GM06990 (cell line): ENCODE results near the gene CYB561A3.

Experiments
- DNase-seq: peaks from one replicate; pipeline ENCODE4 v3.0.0-alpha.2; 2011; ENCODE audit not compliant: insufficient read length; ENCODE audit errors: extremely low read depth
- H3K27me3 ChIP-seq: replicated peaks from 2 replicates; pipeline ENCODE4 v1.6.0; 2011; ENCODE audit warnings: low read length; ENCODE audit not compliant: control insufficient read depth, insufficient read depth
- H3K36me3 ChIP-seq: 2 replicates; pipeline ENCODE4 v1.5.1; 2011; ENCODE audit warnings: low read length; ENCODE audit not compliant: control insufficient read depth, insufficient read depth
- H3K4me3 ChIP-seq: replicated peaks from 2 replicates; pipeline ENCODE4 v1.5.1; 2011; ENCODE audit warnings: low read depth, mild to moderate bottlenecking, control low read depth, low read length
- TF ChIP-seq, protein P1 (sequence below): IDR thresholded peaks from 2 replicates; pipeline ENCODE4 v1.5.1; 2011; ENCODE audit warnings: low read length, control low read depth, mild to moderate bottlenecking, inconsistent platforms; ENCODE audit not compliant: insufficient read depth, poor library complexity, severe bottlenecking

The CYB561A3 gene

DNA sequence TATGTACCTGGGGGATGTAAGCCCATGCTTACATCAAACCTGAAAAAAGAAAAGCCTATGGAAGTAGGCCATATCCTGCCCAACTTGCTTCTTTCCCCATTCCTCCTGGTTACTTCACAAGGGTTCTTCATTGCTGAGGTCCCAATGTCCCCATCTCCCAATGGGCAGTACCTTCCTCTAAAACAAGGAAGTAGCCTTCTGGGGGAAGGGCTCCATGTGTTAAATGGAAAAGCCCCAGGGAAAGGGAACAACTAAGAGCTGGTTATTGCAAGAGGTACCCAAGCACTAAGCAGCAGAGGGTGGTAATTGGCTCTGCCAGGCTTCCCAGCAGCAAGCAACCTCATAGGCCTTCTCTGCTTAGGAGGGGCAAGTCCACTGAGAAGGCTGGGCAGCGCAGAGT is 42.0 kb upstream of the CYB561A3 start:
- no peak for DNase-seq
- Histone ChIP-seq H3K36me3 (peaks cover 35% of the 10 kb centered on the region), H3K4me3 (no peak overlapping the region), H3K27me3 (no peaks in the 10 kb centered on the region)
- TF ChIP-seq, protein P1, sequence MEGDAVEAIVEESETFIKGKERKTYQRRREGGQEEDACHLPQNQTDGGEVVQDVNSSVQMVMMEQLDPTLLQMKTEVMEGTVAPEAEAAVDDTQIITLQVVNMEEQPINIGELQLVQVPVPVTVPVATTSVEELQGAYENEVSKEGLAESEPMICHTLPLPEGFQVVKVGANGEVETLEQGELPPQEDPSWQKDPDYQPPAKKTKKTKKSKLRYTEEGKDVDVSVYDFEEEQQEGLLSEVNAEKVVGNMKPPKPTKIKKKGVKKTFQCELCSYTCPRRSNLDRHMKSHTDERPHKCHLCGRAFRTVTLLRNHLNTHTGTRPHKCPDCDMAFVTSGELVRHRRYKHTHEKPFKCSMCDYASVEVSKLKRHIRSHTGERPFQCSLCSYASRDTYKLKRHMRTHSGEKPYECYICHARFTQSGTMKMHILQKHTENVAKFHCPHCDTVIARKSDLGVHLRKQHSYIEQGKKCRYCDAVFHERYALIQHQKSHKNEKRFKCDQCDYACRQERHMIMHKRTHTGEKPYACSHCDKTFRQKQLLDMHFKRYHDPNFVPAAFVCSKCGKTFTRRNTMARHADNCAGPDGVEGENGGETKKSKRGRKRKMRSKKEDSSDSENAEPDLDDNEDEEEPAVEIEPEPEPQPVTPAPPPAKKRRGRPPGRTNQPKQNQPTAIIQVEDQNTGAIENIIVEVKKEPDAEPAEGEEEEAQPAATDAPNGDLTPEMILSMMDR: no peak

DNA sequence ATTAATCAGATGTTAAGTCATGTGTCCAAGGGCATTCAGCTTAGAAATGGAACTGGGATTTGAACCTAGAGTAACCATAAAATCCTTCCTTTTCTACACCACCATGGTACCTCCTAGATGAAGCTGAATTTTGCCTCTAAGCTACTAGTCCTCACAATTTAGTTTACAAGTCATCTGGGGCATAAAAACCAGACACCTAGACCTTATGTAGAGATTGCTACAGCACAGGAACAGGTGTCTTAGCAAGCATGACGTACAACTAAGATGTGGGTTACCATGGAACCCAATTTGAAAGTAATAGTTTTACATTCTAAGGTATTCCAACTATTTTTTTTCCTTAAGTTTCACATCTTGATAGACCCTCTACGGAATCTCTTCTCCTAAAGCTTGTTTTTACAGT is 39.9 kb upstream of the CYB561A3 start:
- H3K27me3 ChIP-seq: no peaks in the 10 kb centered on the region
- no peak for DNase-seq
- TF ChIP-seq, protein P1: no peak
- no peak overlapping the region for H3K4me3 ChIP-seq
- H3K36me3 ChIP-seq: peaks cover 26% of the 10 kb centered on the region

DNA sequence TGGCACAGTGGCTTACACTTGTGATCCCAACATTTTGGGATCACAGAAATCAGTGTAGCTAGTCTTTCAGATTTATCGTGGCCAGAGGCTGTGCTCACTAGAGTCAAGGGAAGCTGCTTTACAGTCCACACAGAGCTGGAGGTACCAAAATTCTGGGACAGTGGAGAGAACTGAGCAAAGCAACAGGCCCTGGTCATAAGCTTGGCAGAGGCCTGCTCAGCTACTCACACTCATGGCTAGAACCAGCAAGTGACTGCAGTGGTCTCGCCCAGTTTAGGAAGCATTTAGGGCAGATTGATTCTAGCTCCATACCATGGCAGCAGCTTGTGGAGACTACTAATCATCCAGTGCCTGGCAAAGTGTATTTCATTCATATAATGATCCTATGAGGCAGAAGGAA is 39.5 kb upstream of the CYB561A3 start:
- peaks cover 26% of the 10 kb centered on the region for H3K36me3 ChIP-seq
- TF ChIP-seq, protein P1: no peak
- DNase-seq: no peak

DNA sequence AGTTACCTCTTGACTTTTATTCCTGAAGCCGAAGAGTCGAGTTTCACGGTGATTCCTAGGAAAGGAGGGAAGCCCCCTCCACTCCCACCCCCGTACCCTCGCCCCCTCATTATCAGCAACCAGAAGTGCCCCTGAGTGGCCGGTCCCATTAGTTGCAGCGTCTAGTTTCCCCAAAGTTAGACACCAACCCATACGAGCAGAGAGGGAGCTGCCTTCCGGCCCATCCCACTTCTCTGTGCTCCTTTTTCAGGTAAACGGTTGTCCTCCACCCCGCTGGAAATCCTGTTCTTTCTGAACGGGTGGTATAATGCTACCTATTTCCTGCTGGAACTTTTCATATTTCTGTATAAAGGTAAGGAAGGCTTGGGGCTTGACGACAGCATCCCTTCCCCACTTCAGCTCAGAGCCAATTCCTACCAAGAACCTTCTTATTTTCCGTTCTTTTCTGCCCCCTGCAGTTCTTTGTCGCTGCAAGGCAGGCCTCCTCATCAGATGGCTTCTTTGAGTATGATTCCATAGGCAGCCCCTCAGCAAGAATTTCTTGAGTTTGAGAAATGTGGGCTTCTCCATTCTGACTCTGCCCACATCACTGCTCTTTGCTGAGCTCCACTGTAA is 31.4 kb upstream of the CYB561A3 start:
- Histone ChIP-seq H3K36me3 (peaks cover 3% of the 10 kb centered on the region), H3K4me3 (peak overlapping the region; percentile 78), H3K27me3 (no peaks in the 10 kb centered on the region)
- TF ChIP-seq, protein P1: peak; percentile 36
- DNase-seq: no peak

More for the DNA sequence above, 39.5 kb upstream of the CYB561A3 start:
- no peaks in the 10 kb centered on the region for H3K27me3 ChIP-seq
- H3K4me3 ChIP-seq: no peak overlapping the region

DNA sequence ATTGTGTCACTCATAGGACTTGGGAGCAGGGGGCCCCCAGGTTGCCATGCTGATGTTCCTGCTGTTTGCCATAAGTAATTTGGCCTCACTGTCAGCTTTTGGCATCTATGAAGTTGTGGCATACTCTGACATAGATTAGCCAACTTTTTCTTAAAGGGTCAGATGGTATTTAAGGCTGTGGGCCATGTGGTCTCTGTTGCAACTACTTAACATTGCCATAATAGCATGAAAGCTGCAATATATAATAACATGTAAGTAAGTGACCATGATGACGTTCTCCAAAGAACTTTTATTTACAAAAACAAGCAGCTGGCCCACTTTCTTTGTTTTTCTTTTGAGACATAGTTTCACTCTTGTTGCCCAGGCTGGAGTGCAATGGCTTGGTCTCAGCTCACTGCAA is 28.5 kb upstream of the CYB561A3 start:
- no peak for DNase-seq
- Histone ChIP-seq H3K27me3 (no peaks in the 10 kb centered on the region), H3K36me3 (peaks cover 2% of the 10 kb centered on the region; the same call in 1 of the 2 replicates), H3K4me3 (no peak overlapping the region)
- TF ChIP-seq, protein P1: no peak
